PC-3 (cell line): ENCODE data around the gene ZNF878. TPM values are rescaled to one million over a fixed set of nuclear protein-coding genes. Genes with fewer than 3 reads are reported as not detected.

Experiments used
- ATAC-seq: fragments of 200-7000 bp; cut with Tn5 transposase; 2 replicates; pipeline ENCODE4 v1.9.1; 2020; ENCODE audit warnings: mild to moderate bottlenecking, moderate library complexity
- BruUV-seq: library from RNA; stranded (reverse); fragments of 400-500 nt; replicated peaks from 2 replicates; lab custom pipeline; 2021; lab: Mats Ljungman, UMichigan
- CTCF ChIA-PET: fragments of 300-600 bp; sonication (Branson Sonifier 250); formaldehyde crosslinking; loops from one replicate; lab custom pipeline; 2022; ENCODE audit warnings: antibody characterized with exemption; lab: Charles Lee
- POLR2A ChIA-PET: fragments of 300-600 bp; sonication (Branson Sonifier 250); formaldehyde crosslinking; loops from one replicate; lab custom pipeline; 2022; ENCODE audit warnings: antibody characterized with exemption; ENCODE audit not compliant: unreplicated experiment; lab: Charles Lee
- DNase-seq: peaks from one replicate; pipeline ENCODE4 v3.0.0-alpha.2; 2015
- H2AFZ ChIP-seq: fragments of 300-600 bp; sonication (generic); 2 replicates; pipeline ENCODE4 v1.6.0; 2016; ENCODE audit warnings: antibody characterized with exemption, low read length
- H3F3A ChIP-seq: fragments of 300-600 bp; sonication (generic); one replicate; pipeline ENCODE4 v1.6.0; 2017; ENCODE audit warnings: antibody characterized with exemption, low read length, control low read depth, mild to moderate bottlenecking; ENCODE audit not compliant: unreplicated experiment
- H3K27ac ChIP-seq: fragments of 300-600 bp; sonication (generic); 2 replicates; pipeline ENCODE4 v1.5.1; 2016; ENCODE audit warnings: mild to moderate bottlenecking, low read length
- H3K27me3 ChIP-seq: fragments of 300-600 bp; sonication (generic); 2 replicates; pipeline ENCODE4 v1.6.1; 2016; ENCODE audit warnings: low read length, mixed read lengths
- H3K36me3 ChIP-seq: fragments of 300-600 bp; sonication (generic); 2 replicates; pipeline ENCODE4 v1.6.1; 2016; ENCODE audit warnings: low read depth, mixed run types, low read length, mixed read lengths
- H3K4me1 ChIP-seq: fragments of 300-600 bp; sonication (generic); 2 replicates; pipeline ENCODE4 v1.5.1; 2016; ENCODE audit warnings: low read length; ENCODE audit not compliant: insufficient read depth
- H3K4me2 ChIP-seq: fragments of 300-600 bp; sonication (generic); 2 replicates; pipeline ENCODE4 v1.6.0; 2016; ENCODE audit warnings: low read length
- H3K4me3 ChIP-seq: fragments of 300-600 bp; sonication (generic); 2 replicates; pipeline ENCODE4 v1.5.1; 2016; ENCODE audit warnings: mild to moderate bottlenecking, low read length, mixed read lengths
- H3K79me2 ChIP-seq: fragments of 300-600 bp; sonication (generic); 2 replicates; pipeline ENCODE4 v1.6.1; 2017; ENCODE audit warnings: low read length, mixed read lengths
- H3K9ac ChIP-seq: fragments of 300-600 bp; sonication (generic); 2 replicates; pipeline ENCODE4 v1.6.0; 2016; ENCODE audit warnings: mild to moderate bottlenecking, low read length
- H3K9me2 ChIP-seq: fragments of 300-600 bp; sonication (generic); replicated peaks from 2 replicates; pipeline ENCODE4 v1.6.1; 2016; ENCODE audit warnings: mixed run types, low read length, mixed read lengths
- H3K9me3 ChIP-seq: fragments of 300-600 bp; sonication (generic); 2 replicates; pipeline ENCODE4 v1.6.1; 2016; ENCODE audit warnings: low read length, mixed read lengths
- H4K20me1 ChIP-seq: fragments of 300-600 bp; sonication (generic); 2 replicates; pipeline ENCODE4 v1.6.1; 2016; ENCODE audit warnings: low read length, mixed read lengths
- EZH2 ChIP-seq: fragments of 300-600 bp; sonication (generic); IDR thresholded peaks from one replicate; pipeline ENCODE4 v1.6.1; 2017; ENCODE audit warnings: antibody characterized with exemption, mild to moderate bottlenecking, low read length; ENCODE audit not compliant: unreplicated experiment
- EZH2phosphoT487 ChIP-seq: fragments of 300-600 bp; sonication (generic); IDR thresholded peaks from 2 replicates; pipeline ENCODE4 v1.6.1; 2018; ENCODE audit warnings: mild to moderate bottlenecking, antibody characterized with exemption, low read length, borderline replicate concordance
- intact Hi-C: fragments of 100-400 bp; cut with micrococcal nuclease; formaldehyde crosslinking; loops from 2 replicates; pipeline ENCODE4 v1.9.0; 2023
- total RNA-seq: library from RNA; depleted of rRNA; stranded (reverse); fragments of >200 nt; gene quantifications from 2 replicates; pipeline ENCODE4 v1.2.3, GENCODE V29; 2014
- TF ChIP-seq, protein P1 (sequence below): fragments of 300-600 bp; sonication (generic); conservative IDR thresholded peaks from 2 replicates; pipeline ENCODE4 v1.5.1; 2017; ENCODE audit warnings: antibody characterized with exemption, low read depth, mild to moderate bottlenecking, low read length

ZNF878 gene
- total RNA-seq, 1 experiment from 2014 or later: 1.9 TPM

DNA sequence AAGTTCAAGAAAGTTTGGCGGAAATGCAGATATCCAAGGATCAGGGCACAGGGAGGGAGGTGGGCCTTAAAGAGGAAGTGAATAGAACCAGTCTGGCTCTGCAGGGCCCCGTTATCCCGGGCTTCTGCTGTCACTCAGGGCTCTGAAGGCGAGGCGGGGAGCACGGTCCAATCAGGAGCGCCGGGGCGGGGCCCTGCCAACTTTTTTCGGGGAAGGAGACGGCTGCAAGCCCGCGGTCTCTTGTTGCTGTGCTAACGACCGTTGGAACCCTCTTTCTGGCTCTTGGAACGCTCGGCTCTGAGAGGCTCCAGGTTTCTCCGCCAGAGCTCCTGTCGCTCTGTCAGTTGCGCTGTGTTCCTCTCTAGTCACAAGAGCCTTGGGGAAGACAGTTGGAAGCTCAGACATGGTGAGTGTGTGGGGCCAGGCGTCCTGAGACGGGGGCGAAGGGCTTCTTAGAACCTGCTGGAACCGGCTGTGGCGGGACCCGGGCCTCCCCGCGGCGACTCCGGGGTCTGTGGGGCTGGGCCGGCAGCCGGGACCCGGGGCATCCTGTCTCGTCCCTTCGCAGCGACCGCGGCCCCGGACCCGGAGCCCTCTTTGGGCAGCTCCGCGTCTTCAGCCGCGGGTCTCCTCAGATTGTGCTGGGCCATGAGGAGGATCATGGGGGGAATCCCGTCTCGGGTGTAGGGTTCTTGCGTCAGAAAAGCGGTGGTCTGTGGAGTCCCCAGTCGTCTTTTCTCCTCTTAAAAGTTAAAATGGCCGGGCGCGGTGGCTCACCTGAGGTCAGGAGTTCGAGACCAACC, 39.5 kb upstream of the ZNF878 start:
- ATAC-seq: peak; percentile 64
- BruUV-seq: no TSS peak
- Histone ChIP-seq H3K36me3 (no peaks in the 10 kb centered on the region; the same call in 1 of the 2 replicates), H3F3A (no peaks in the 10 kb centered on the region), H3K4me3 (peak overlapping the region; percentile 62), H3K4me2 (peak overlapping the region; percentile 50), H3K9ac (no peak overlapping the region), H3K9me2 (no peaks in the 10 kb centered on the region), H2AFZ (peak overlapping the region; percentile 73), H3K27me3 (no peaks in the 10 kb centered on the region), H4K20me1 (no peaks in the 10 kb centered on the region), H3K9me3 (peaks cover 27% of the 10 kb centered on the region), H3K4me1 (no peaks in the 10 kb centered on the region), H3K79me2 (no peaks in the 10 kb centered on the region), H3K27ac (no peak overlapping the region)
- intact Hi-C loops: no loop called here
- ChIA-PET CTCF (no interaction called here), POLR2A (no interaction called here)
- TF ChIP-seq EZH2phosphoT487: no peak
- TF ChIP-seq, protein P1, sequence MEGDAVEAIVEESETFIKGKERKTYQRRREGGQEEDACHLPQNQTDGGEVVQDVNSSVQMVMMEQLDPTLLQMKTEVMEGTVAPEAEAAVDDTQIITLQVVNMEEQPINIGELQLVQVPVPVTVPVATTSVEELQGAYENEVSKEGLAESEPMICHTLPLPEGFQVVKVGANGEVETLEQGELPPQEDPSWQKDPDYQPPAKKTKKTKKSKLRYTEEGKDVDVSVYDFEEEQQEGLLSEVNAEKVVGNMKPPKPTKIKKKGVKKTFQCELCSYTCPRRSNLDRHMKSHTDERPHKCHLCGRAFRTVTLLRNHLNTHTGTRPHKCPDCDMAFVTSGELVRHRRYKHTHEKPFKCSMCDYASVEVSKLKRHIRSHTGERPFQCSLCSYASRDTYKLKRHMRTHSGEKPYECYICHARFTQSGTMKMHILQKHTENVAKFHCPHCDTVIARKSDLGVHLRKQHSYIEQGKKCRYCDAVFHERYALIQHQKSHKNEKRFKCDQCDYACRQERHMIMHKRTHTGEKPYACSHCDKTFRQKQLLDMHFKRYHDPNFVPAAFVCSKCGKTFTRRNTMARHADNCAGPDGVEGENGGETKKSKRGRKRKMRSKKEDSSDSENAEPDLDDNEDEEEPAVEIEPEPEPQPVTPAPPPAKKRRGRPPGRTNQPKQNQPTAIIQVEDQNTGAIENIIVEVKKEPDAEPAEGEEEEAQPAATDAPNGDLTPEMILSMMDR: no peak
- DNase-seq: peak; percentile 37

DNA sequence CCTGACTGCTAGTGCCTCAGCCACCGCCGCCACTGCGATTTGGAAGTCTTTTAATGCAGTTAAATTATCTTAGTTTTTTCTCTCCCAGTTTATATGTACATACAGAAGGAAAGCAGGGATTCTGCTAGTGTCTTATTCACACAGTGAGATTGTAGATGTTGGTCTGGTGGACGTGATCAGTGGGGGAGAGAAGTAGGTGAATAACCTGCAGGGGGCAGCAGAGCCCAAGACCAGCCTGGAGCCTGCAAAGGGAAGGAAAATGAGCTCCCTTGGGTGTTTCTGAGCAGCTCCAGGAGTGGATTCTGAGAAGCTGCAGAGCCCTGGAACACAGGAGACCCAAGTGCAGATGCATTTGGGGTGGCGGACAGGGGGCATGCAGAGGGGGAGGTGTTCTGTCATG, 38.0 kb upstream of the ZNF878 start:
- Histone ChIP-seq H3K4me3 (no peak overlapping the region), H3K79me2 (no peaks in the 10 kb centered on the region), H3K9me2 (no peaks in the 10 kb centered on the region), H3K36me3 (peaks cover 3% of the 10 kb centered on the region; the same call in 1 of the 2 replicates), H3K4me1 (no peaks in the 10 kb centered on the region), H3K27ac (no peak overlapping the region), H3K4me2 (no peak overlapping the region), H3K9me3 (peaks cover 24% of the 10 kb centered on the region; the same call in 1 of the 2 replicates), H3K27me3 (no peaks in the 10 kb centered on the region), H2AFZ (no peak overlapping the region), H4K20me1 (no peaks in the 10 kb centered on the region), H3K9ac (no peak overlapping the region), H3F3A (no peaks in the 10 kb centered on the region)
- TF ChIP-seq EZH2phosphoT487 (no peak), EZH2 (no peak)
- TF ChIP-seq, protein P1: peak; percentile 61
- no TSS peak for BruUV-seq
- ATAC-seq (no peak), DNase-seq (peak; percentile 35)
- ChIA-PET POLR2A (interaction anchor here (0.6 kb wide), 1 partner anchor 292 kb away, joined by 3 read pairs; the partner anchor contains the start of gene ZNF491), CTCF (interaction anchor here (0.6 to 1.0 kb wide), 2 partner anchors 31 to 50 kb away, joined by 4 to 8 read pairs; partner anchors contain the start of gene ZNF20)
- intact Hi-C loops: no loop called here
